KOPT-K1 (cell line): ENCODE data around the gene HYAL2.

Source experiments
- H3K27ac ChIP-seq: fragments of 200-600 bp; sonication (generic); 2 replicates; pipeline ENCODE4 v1.5.1; 2016; ENCODE audit warnings: antibody characterized with exemption, mild to moderate bottlenecking, low read depth, low read length; ENCODE audit not compliant: poor library complexity, severe bottlenecking
- H3K36me3 ChIP-seq: fragments of 200-600 bp; sonication (generic); 2 replicates; pipeline ENCODE4 v1.5.1; 2017; ENCODE audit warnings: antibody characterized with exemption, mild to moderate bottlenecking, low read length, moderate library complexity; ENCODE audit not compliant: insufficient read depth
- H3K9me3 ChIP-seq: fragments of 200-600 bp; sonication (generic); 2 replicates; pipeline ENCODE4 v1.5.1; 2017; ENCODE audit warnings: antibody characterized with exemption, low read length, mild to moderate bottlenecking; ENCODE audit not compliant: insufficient read depth, poor library complexity, severe bottlenecking

Gene HYAL2

DNA sequence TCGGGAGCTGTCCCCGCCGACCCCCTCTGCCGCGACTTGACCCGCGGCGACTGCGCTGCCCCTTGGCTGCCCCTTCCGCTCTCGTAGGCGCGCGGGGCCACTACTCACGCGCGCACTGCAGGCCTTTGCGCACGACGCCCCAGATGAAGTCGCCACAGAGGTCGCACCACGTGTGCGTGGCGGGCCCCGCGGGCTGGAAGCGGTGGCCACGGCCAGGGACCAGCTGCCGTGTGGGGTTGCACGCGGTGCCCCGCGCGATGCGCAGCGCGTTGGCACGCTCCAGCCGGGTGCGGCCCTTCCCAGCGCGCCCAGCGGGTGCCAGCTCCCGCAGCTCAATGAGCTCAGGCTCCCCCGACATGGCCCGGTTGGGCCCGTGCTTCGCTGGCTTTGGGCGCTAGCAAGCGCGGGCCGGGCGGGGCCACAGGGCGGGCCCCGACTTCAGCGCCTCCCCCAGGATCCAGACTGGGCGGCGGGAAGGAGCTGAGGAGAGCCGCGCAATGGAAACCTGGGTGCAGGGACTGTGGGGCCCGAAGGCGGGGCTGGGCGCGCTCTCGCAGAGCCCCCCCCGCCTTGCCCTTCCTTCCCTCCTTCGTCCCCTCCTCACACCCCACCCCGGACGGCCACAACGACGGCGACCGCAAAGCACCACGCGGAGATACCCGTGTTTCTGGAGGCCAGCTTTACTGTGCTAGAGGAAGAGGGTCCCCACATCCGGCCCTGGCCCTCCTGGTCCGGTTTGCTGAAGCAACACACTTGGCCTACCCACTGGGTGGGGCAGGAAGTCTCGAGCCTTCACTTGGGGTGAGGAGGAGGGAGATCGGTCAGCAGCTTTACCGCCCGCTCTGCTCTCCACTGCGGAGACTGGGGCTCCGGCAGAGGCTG, 18.1 kb upstream of the HYAL2 start, which contains the start of gene RASSF1:
Gene RASSF1 (minus strand): TSS at position 389 of the 882 bp plus-strand sequence. CDS start 31 bp downstream, at position 358.
- no peak within 1 kb of the TSS for H3K27ac ChIP-seq
- 0 out of 2 replicates have a peak, but pooled peaks cover 2% of the 10 kb centered on the region for H3K36me3 ChIP-seq
- H3K9me3 ChIP-seq, result no peaks in the 10 kb centered on the region

DNA sequence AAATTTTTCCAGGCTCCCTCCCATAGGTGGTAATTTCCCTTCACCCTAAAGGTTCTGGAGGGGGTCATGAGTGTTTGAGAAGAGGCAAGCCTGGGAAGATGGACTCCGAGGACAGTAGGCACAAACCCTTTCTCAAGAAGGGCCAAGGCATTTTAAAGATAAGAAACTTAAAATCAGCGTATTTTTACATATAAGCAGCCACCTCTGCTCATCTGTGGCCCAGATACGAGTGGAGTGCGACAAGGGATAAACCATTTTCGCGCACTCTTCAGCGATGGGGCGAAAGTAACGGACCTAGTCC, 17.6 kb upstream of the HYAL2 start:
- Histone ChIP-seq H3K36me3 (0 out of 2 replicates have a peak, but pooled peaks cover 5% of the 10 kb centered on the region), H3K9me3 (no peaks in the 10 kb centered on the region), H3K27ac (no peak overlapping the region)

DNA sequence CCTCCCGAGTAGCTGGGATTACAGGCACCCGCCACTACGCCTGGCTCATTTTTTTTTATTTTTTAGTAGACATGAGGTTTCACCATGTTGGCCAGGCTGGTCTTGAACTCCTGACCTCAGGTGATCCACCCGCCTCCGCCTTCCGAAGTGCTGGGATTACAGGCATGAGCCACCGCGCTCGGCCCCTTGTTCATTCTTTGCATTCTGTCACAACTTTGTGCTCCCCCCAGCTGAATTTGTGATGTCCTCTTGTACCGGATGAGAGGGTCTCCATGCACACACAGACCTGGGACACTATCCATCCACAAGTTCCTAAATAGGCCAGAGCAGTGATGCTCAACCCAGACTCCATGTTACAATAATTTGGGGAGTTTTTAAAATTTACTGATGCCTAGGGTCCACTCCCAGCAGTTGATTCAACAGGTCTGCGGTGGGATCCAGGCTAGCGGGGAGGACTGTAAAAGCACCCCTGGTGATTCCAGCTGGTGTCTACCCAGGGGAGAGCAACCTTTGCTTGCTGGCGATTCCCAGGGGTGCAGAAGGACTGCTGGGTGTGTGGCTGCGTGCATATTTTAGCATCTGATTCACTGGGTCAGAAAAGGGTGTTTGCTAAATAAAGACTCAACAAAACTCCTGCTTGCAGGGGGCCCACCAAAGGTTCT, 17.1 kb upstream of the HYAL2 start:
- Histone ChIP-seq H3K36me3 (peaks cover 8% of the 10 kb centered on the region), H3K27ac (no peak overlapping the region), H3K9me3 (no peaks in the 10 kb centered on the region)

DNA sequence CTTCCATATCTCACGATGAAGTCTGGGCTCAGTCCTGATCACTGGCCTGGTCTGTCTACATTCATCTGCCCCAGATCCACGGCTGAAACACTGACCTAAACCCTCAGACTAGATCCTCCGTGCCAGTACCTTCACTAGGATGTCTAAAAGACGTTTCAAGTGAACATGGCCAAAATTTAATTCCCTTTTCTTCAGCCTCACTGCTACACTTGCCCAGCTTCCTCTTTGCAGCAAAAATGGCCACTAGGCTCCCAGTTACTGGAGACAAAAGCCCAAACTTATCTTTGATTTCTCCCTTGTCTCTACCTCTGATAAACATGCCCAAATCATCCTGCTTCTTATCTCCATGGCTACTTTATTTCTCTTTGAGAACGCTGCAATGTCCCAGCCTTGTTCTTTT, 16.4 kb upstream of the HYAL2 start:
- Histone ChIP-seq H3K36me3 (peaks cover 15% of the 10 kb centered on the region), H3K9me3 (no peaks in the 10 kb centered on the region), H3K27ac (peak overlapping the region; percentile 89)

DNA sequence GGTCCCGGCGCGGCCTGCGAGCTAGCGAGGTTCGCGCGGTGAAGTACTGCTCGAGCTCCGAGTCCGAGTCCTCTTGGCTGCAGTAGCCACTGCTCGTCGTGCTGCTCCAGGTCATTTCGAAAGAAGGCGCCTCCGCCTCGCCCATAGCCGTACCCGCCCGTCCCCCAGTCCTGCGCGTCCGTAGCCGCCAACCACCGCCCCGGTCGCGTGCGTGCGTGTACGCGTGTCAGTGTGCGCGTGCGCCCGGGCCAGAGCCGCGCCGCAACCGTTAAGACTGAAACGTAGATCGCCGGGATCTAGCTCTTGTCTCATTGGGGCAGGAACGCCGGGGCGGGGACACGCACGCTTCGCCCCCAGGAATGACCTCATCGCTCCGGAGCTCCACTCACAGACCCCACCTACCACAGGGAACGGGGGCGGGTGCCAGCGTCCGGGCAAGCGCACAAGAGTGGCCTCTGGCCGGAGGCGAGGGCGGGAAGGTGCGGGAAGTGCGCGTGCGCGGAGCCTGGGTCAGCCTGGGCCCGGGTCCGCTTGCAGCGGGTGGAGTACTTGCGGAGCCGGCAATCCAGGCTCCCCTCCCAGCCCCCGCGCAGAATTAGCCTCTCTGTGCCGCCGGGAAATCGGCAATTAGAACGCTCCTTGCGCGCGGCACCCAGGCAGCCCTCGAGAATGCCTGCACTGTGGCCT, 14.8 kb upstream of the HYAL2 start:
- H3K36me3 ChIP-seq, result peaks cover 31% of the 10 kb centered on the region
- H3K27ac ChIP-seq, result peak overlapping the region; percentile 89
- H3K9me3 ChIP-seq, result no peaks in the 10 kb centered on the region

DNA sequence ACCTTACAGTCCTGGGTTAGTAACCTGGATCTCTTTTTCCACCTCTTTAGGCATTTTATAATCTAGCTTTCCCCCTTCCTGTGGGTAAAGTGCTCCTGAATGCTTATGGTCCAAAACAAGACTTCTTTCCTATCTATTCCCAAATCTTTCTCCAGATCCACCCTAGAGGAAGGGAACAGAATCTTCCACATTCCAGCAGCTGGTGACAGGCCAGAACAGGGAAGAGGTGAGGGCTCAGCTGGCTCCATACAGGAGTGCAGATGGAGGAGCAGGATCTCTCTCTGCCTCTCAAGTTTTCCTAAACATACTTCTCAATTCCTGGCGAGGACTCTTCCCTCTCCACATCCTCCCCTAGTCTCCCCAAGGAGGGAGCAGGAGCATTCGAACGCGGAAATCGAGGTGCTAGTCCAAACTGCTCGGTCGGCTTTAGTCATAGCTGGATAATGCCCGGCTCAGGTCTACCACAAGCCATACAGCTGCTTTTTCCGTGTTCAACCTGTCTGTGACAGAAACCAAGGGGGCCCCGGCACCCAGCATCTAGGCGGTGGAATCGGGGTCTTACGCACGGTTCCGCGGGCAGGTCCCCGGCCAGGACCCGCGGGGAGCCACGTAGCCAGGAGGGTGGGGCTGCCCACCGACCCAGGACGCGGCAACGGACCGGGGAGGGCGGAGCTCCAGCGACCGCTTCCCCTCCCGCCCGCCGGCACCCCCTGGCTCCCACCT, 14.1 kb upstream of the HYAL2 start:
- Histone ChIP-seq H3K27ac (peak overlapping the region; percentile 89), H3K36me3 (peaks cover 38% of the 10 kb centered on the region), H3K9me3 (no peaks in the 10 kb centered on the region)

DNA sequence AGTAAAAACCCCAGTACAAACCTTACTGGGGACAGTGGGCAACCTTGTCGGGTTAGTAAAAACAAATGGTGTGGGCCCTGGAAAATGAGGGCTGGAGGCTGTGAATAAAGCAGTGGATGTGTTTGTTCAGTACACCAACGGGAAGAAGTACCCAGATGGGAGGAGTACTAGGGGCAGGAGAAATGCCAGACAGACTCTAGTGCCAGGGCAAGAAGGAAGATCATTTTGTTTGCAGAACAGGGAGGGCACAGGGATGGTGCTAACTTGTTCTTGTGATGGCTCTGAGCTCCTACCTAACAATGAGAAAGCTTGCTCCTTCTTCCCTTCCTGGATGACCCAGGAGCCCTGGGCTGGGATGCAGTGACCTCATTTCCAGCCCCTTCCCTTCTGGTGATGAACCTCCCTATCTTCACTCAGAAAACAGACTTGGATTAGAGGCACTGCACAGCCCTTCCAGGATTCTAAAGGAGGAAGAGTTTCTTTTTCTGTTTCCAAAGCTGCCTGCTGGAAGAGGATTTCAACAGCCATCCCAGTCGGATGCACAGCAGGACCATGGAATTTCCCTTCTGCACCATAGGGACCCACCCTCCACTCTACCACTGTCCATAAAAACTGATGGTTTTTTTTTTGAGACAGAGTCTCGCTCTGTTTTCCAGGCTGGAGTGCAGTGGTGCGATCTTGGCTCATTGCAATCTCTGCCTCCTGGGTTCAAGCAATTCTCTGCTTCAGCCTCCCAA, 12.0 kb upstream of the HYAL2 start:
- Histone ChIP-seq H3K9me3 (no peaks in the 10 kb centered on the region), H3K36me3 (peaks cover 60% of the 10 kb centered on the region), H3K27ac (no peak overlapping the region)

DNA sequence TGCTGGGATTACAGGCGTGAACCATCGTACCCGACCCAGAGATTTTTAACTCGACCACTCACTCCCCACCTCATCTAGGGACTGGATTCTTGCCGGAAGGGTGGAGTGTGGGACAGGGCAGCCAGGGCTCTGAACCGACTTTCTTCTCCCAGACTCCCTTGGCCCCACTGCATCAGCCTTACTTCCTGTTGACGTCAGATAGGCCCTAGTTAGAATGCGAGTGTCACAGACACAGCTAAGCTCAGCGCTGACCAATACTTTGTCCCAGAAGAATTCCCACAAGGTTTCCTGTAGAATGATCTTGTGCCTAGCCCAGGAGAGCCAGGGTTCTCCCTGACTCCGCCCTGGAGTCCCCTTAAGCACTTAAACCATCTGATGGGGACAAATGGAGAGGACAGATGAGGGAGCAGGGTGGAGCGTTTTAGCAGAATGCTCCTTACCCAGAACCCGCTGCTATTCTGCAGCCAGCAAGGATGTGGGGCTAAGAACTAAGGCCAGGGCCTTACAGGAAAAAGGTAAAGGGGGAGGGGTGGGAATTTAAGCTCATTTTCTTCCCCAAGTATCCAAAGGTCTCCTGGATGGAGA, 11.3 kb upstream of the HYAL2 start:
- H3K9me3 ChIP-seq, result no peaks in the 10 kb centered on the region
- H3K27ac ChIP-seq, result no peak overlapping the region
- peaks cover 64% of the 10 kb centered on the region for H3K36me3 ChIP-seq

DNA sequence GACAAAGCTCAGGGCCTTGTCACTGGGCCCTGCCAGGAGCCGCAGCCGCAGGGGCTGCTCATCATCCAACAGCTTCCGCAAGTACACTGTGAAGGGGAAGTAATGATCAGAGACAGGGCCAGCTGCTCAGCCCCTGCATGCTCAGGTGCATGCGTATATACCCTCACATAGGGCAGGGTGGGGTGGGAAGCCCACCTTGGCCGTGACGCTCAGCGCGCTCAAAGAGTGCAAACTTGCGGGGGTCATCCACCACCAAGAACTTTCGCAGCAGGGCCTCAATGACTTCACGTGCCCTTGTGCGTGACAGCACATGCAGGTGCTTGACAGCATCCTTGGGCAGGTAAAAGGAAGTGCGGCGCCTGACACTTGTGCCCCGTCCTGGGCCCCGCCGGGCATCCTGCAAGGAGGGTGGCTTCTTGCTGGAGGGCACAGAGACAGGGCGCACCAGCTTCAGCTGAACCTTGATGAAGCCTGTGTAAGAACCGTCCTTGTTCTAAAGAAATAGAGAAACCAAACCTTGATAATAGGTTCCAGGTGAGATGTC, 8.9 kb upstream of the HYAL2 start:
- Histone ChIP-seq H3K9me3 (no peaks in the 10 kb centered on the region), H3K27ac (no peak overlapping the region), H3K36me3 (peaks cover 64% of the 10 kb centered on the region)

DNA sequence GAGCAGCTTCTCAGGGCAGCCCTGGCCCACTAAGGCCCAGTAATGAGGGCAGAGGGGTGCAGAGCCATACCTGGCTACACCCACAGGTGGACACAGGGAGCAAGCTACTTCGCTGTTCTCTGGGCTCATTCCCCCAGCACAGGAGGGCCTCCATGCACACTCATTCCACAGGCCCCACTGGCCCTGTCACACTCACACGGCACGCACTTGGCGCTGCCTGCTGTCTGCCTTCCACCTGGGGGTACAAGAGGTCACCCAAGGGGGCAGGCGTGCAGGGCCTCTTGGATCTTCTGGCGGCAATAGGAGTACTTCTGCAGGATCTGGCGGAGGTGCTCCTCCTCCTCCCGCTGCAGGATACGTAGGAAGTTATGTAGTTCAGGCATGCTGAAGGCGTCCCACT, 7.8 kb upstream of the HYAL2 start:
- Histone ChIP-seq H3K9me3 (no peaks in the 10 kb centered on the region), H3K27ac (no peak overlapping the region), H3K36me3 (peaks cover 68% of the 10 kb centered on the region)

DNA sequence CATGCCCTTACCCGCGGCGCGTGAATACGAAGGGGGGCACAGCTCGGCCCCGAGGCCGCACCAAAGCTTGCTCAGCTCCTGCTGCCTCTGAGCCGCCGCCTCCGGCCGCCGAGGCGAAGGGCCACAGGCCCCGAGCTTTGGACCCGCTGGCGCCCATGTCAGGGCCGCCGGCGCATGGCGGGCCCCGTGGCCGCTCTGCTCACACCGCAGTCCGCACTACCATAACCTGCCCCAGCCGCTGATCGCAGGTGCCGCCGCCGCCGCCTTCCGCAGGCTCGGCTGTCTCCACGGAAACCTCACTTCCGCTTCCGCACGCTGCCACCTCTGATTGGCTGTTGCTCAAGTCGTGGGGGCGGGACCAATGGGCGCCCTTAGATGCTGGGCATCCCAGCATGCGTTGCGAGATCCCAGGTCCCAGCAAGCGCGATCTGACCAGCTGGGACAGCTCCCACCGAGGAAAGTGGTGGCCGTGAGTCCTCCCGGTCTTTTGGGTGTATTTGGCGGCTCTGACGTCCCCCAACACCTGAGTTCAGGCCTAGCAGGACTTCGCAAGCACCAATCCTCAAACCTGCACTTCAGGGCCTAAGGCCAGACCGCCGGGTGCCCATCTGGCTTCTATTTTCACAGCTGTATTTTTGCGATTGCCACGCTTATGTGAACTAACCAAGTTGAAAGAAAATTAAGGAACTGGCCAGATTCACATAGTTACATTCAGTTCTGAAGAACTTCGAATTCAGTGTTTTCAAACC, 5.6 kb upstream of the HYAL2 start, which contains the start of gene TUSC2:
Gene TUSC2 (minus strand): TSS at position 281 of the 749 bp plus-strand sequence. CDS start 124 bp downstream, at position 157.
- Histone ChIP-seq H3K27ac (peak within 1 kb of the TSS; percentile 59), H3K36me3 (peaks cover 71% of the 10 kb centered on the region), H3K9me3 (no peaks in the 10 kb centered on the region)

DNA sequence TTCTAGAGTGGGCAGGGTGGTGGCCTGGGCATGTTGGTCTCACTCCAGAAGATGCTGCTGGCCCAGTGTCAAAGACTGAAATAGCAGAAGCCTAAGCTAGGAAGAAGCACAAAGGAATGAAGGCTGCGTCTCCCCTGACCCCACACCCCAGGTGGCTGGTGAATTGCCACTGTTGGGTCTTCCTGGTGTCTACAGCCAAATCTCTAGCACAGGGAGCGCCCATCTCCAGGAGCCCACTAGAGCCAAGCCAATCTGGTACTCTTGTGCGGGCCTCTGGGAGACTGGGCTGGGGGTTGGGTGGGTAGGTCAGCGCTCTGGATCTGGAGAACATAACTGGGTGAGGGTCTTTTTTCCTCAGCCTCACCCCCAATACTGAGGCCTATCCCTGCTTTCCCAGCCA, 4.6 kb upstream of the HYAL2 start:
- Histone ChIP-seq H3K27ac (peak overlapping the region; percentile 59), H3K36me3 (peaks cover 61% of the 10 kb centered on the region), H3K9me3 (no peaks in the 10 kb centered on the region)

DNA sequence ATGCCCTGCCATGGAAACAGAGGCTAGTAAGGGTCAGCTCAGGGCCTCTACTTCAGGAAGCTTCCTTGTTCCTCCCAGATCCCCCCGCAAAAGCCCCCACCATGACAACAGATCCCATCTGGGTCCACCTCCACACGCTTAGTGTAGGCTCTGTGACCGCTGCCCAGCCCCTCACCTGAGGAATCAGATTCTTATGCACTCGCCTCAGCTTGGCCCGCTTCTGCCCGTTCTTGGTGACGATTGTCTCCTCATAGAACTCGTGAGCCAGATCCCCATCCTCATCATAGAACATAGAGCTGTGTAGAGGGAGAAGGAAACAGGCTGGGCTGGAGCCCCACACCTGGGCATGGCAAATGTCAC, 3.6 kb upstream of the HYAL2 start:
- no peak overlapping the region for H3K27ac ChIP-seq
- no peaks in the 10 kb centered on the region for H3K9me3 ChIP-seq
- H3K36me3 ChIP-seq, result peaks cover 51% of the 10 kb centered on the region
